GM23248 (cell line): ENCODE data around the gene EFCAB13.

Experiments used
- EZH2 ChIP-seq: fragments of 200-600 bp; sonication (generic); IDR thresholded peaks from 2 replicates; pipeline ENCODE4 v1.6.1; 2018; ENCODE audit warnings: antibody characterized with exemption, mild to moderate bottlenecking; ENCODE audit not compliant: insufficient read depth, poor library complexity, severe bottlenecking
- EZH2phosphoT487 ChIP-seq: fragments of 200-600 bp; sonication (generic); IDR thresholded peaks from 2 replicates; pipeline ENCODE4 v1.6.1; 2018; ENCODE audit warnings: antibody characterized with exemption, moderate library complexity, mild to moderate bottlenecking, low read depth; ENCODE audit not compliant: insufficient read depth

DNA sequence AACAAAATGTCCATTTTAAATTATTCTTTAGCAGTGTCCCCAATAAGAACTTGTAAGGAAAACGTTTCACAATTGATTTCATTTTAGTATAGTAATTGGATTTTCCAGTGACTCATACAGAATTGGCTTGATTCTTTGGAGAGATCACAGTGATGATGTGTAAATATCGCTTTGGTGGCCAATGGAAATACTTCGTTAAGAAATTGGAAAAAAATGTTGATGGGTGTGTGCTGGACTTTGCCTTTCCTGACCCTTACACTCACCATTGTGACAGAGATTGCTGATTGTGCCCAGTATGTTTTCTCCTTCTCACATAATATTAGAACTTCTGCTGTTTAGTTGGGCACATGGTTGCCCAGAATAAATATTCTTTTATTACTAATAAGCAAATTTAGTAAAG is 7.4 kb upstream of the EFCAB13 start:
- TF ChIP-seq EZH2 (no peak), EZH2phosphoT487 (no peak)
